ENCODE measurements around the gene GATAD2B. TPM values are rescaled to one million over a fixed set of nuclear protein-coding genes. Genes with fewer than 3 reads are reported as not detected.

Gene GATAD2B
- polyA plus RNA-seq, 10 donors, result 12.5 to 20.1 (median 17.9) TPM

GRCh38 chr1:153954826-153955225 lies 32.1 kb upstream of the GATAD2B start:
- DNase-seq, result no peak

- no peak for DNase-seq
Observed at GRCh38 chr1:153953859-153954365, 31.1 kb upstream of the GATAD2B start.

- no peak for DNase-seq
Observed at GRCh38 chr1:153951801-153952200, 29.0 kb upstream of the GATAD2B start.

- no peak for DNase-seq
Observed at GRCh38 chr1:153951183-153951582, 28.4 kb upstream of the GATAD2B start.

- DNase-seq, result peak; percentile 68 to 93 (median 87)
Observed at GRCh38 chr1:153946622-153947241, 24.0 kb upstream of the GATAD2B start, which contains the start of gene DENND4B. Gene DENND4B, minus strand, starts transcription at chr1:153946718. Its CDS starts 2,344 bp downstream, at chr1:153944374.

GRCh38 chr1:153945795-153946621 lies 23.2 kb upstream of the GATAD2B start:
- peak; percentile 48 to 90 (median 72) for DNase-seq

GRCh38 chr1:153945131-153945794 lies 22.5 kb upstream of the GATAD2B start:
- DNase-seq, result peak; percentile 33 to 59 (median 38)

- DNase-seq, result no peak
Observed at GRCh38 chr1:153944827-153945117, 22.0 kb upstream of the GATAD2B start.

- no peak for DNase-seq
Observed at GRCh38 chr1:153944005-153944826, 21.4 kb upstream of the GATAD2B start.

- DNase-seq, result no peak
Observed at GRCh38 chr1:153942766-153943549, 20.2 kb upstream of the GATAD2B start.

GRCh38 chr1:153941826-153942725 lies 19.3 kb upstream of the GATAD2B start:
- no peak for DNase-seq

GRCh38 chr1:153940756-153941155 lies 18.0 kb upstream of the GATAD2B start:
- DNase-seq, result no peak

- no peak for DNase-seq
Observed at GRCh38 chr1:153939476-153939875, 16.7 kb upstream of the GATAD2B start.

- no peak for DNase-seq
Observed at GRCh38 chr1:153938996-153939395, 16.2 kb upstream of the GATAD2B start.

- DNase-seq, result no peak
Observed at GRCh38 chr1:153937331-153937730, 14.6 kb upstream of the GATAD2B start.

- DNase-seq, result no peak
Observed at GRCh38 chr1:153936011-153936802, 13.4 kb upstream of the GATAD2B start.

- no peak for DNase-seq
Observed at GRCh38 chr1:153934746-153935145, 12.0 kb upstream of the GATAD2B start.

GRCh38 chr1:153933955-153934354 lies 11.2 kb upstream of the GATAD2B start:
- no peak for DNase-seq

- no peak for DNase-seq
Observed at GRCh38 chr1:153933430-153933829, 10.7 kb upstream of the GATAD2B start.
